SU-DHL-6 (cell line): Measurements from ENCODE around the gene PDE7B.

Experiments
- CTCF ChIP-seq: fragments of 200-600 bp; sonication (generic); IDR thresholded peaks from one replicate; pipeline ENCODE4 v1.5.1; 2017; ENCODE audit warnings: antibody characterized with exemption, mild to moderate bottlenecking, low read length, moderate library complexity; ENCODE audit not compliant: insufficient read depth, poor library complexity, severe bottlenecking
- EZH2phosphoT487 ChIP-seq: fragments of 200-600 bp; sonication (generic), shearing (Covaris generic); conservative IDR thresholded peaks from 2 replicates; pipeline ENCODE4 v1.6.1; 2018; ENCODE audit warnings: mild to moderate bottlenecking, antibody characterized with exemption, low read length, moderate library complexity, mixed read lengths

GRCh38 chr6:135861189-135861588 is 9.7 kb downstream of the PDE7B start:
- TF ChIP-seq CTCF (no peak), EZH2phosphoT487 (no peak)
